HEK293 (cell line): ENCODE data around the gene KCNK15.

Experiments used
- CTCF ChIP-seq: fragments of 450-650 bp; formaldehyde crosslinking; IDR thresholded peaks from 2 replicates; pipeline ENCODE4 v1.5.1; 2016; ENCODE audit warnings: missing biosample characterization, missing genetic modification characterization
- PRDM10 ChIP-seq: fragments of 450-650 bp; formaldehyde crosslinking; IDR thresholded peaks from 2 replicates; pipeline ENCODE4 v1.5.1; 2016; ENCODE audit warnings: missing biosample characterization, missing genetic modification characterization
- REPIN1 ChIP-seq: fragments of 450-650 bp; formaldehyde crosslinking; IDR thresholded peaks from 2 replicates; pipeline ENCODE4 v1.5.1; 2017; ENCODE audit warnings: missing biosample characterization, missing genetic modification characterization, low read depth
- SP2 ChIP-seq: fragments of 450-650 bp; formaldehyde crosslinking; IDR thresholded peaks from 2 replicates; pipeline ENCODE4 v1.5.1; 2016; ENCODE audit warnings: missing biosample characterization, missing genetic modification characterization
- TCF7L2 ChIP-seq: IDR thresholded peaks from 2 replicates; pipeline ENCODE4 v1.6.1; 2011; ENCODE audit warnings: low read depth, mild to moderate bottlenecking, inconsistent platforms, low read length, moderate library complexity, borderline replicate concordance
- YY1 ChIP-seq: fragments of 450-650 bp; formaldehyde crosslinking; IDR thresholded peaks from 2 replicates; pipeline ENCODE4 v1.5.1; 2018; ENCODE audit warnings: missing biosample characterization, missing genetic modification characterization
- ZBTB1 ChIP-seq: fragments of 450-650 bp; formaldehyde crosslinking; IDR thresholded peaks from 2 replicates; pipeline ENCODE4 v1.5.1; 2016; ENCODE audit warnings: missing biosample characterization, missing genetic modification characterization
- ZNF10 ChIP-seq: fragments of 450-650 bp; formaldehyde crosslinking; IDR thresholded peaks from 2 replicates; pipeline ENCODE4 v1.5.1; 2017; ENCODE audit warnings: missing biosample characterization, missing genetic modification characterization
- ZNF239 ChIP-seq: fragments of 450-650 bp; formaldehyde crosslinking; IDR thresholded peaks from 2 replicates; pipeline ENCODE4 v1.5.1; 2016; ENCODE audit warnings: missing biosample characterization, missing genetic modification characterization
- ZNF24 ChIP-seq: fragments of 450-650 bp; formaldehyde crosslinking; IDR thresholded peaks from 2 replicates; pipeline ENCODE4 v1.5.1; 2016; ENCODE audit warnings: missing biosample characterization, missing genetic modification characterization

- TF ChIP-seq SP2 (tag by site-specific recombination) (no peak), REPIN1 (tag by site-specific recombination) (no peak), ZNF10 (no peak), CTCF (tag by site-specific recombination) (no peak), PRDM10 (tag by site-specific recombination) (no peak), ZNF24 (tag by site-specific recombination) (no peak), YY1 (no peak), TCF7L2 (no peak), ZBTB1 (tag by site-specific recombination) (no peak), ZNF239 (no peak)
Observed at GRCh38 chr20:44721785-44722054, 23.9 kb upstream of the KCNK15 start.
